A673 (cell line): Measurements from ENCODE around the gene ARPP19. TPM values are rescaled to one million over a fixed set of nuclear protein-coding genes. Genes with fewer than 3 reads are reported as not detected.
"Not testable (repeated sequence)": the region's sequence is repeated elsewhere in the genome, so short reads cannot be mapped to it uniquely, and the experiment has no call there.

Experiments
- BruUV-seq: library from RNA; stranded (reverse); fragments of 400-500 nt; replicated peaks from 2 replicates; lab custom pipeline; 2021; lab: Mats Ljungman, UMichigan
- CTCF ChIA-PET: fragments of 300-600 bp; sonication (Branson Sonifier 250); formaldehyde crosslinking; loops from one replicate; lab custom pipeline; 2022; ENCODE audit warnings: antibody characterized with exemption; lab: Charles Lee
- POLR2A ChIA-PET: fragments of 300-600 bp; sonication (Branson Sonifier 250); formaldehyde crosslinking; loops from one replicate; lab custom pipeline; 2022; ENCODE audit warnings: antibody characterized with exemption; ENCODE audit not compliant: low non-redundant PET; lab: Charles Lee
- DNase-seq: peaks from one replicate; pipeline ENCODE4 v3.0.0-alpha.2; 2015; ENCODE audit warnings: low spot score
- H3K27ac ChIP-seq: fragments of 200-600 bp; sonication (generic); 2 replicates; pipeline ENCODE4 v1.5.1; 2016; ENCODE audit warnings: mixed run types, low read depth, mild to moderate bottlenecking, mixed read lengths, antibody characterized with exemption, low read length; ENCODE audit not compliant: poor library complexity, severe bottlenecking
- H3K27me3 ChIP-seq: fragments of 200-600 bp; sonication (generic); replicated peaks from 2 replicates; pipeline ENCODE4 v1.6.1; 2017; ENCODE audit warnings: mixed run types, low read depth, mild to moderate bottlenecking, mixed read lengths, antibody characterized with exemption, low read length; ENCODE audit not compliant: insufficient read depth, poor library complexity
- H3K36me3 ChIP-seq: fragments of 200-600 bp; sonication (generic); 2 replicates; pipeline ENCODE4 v1.6.1; 2016; ENCODE audit warnings: mixed run types, mild to moderate bottlenecking, mixed read lengths, antibody characterized with exemption, low read length; ENCODE audit not compliant: insufficient read depth, poor library complexity, severe bottlenecking
- H3K4me1 ChIP-seq: fragments of 200-600 bp; sonication (generic); 2 replicates; pipeline ENCODE4 v1.6.1; 2017; ENCODE audit warnings: mixed run types, mild to moderate bottlenecking, mixed read lengths, antibody characterized with exemption, low read length; ENCODE audit not compliant: insufficient read depth, poor library complexity, severe bottlenecking
- H3K4me3 ChIP-seq: fragments of 200-600 bp; sonication (generic); 2 replicates; pipeline ENCODE4 v1.5.1; 2016; ENCODE audit warnings: low read depth, mixed run types, mild to moderate bottlenecking, mixed read lengths, low read length; ENCODE audit not compliant: poor library complexity, severe bottlenecking
- H3K9me3 ChIP-seq: fragments of 200-600 bp; sonication (generic); 2 replicates; pipeline ENCODE4 v1.6.1; 2016; ENCODE audit warnings: mixed run types, low read depth, mild to moderate bottlenecking, mixed read lengths, antibody characterized with exemption, low read length; ENCODE audit not compliant: poor library complexity, severe bottlenecking
- EZH2 ChIP-seq: fragments of 200-600 bp; sonication (generic); IDR thresholded peaks from 2 replicates; pipeline ENCODE4 v1.6.1; 2017; ENCODE audit warnings: borderline replicate concordance, low read depth, mild to moderate bottlenecking, mixed read lengths, antibody characterized with exemption, low read length; ENCODE audit not compliant: poor library complexity, severe bottlenecking
- intact Hi-C: fragments of 100-400 bp; cut with micrococcal nuclease; formaldehyde crosslinking; loops from one replicate; pipeline ENCODE4 v1.10.0; 2022; ENCODE audit not compliant: unreplicated experiment
- total RNA-seq: library from RNA; stranded (reverse); gene quantifications from 2 replicates; pipeline ENCODE4 v1.2.3, GENCODE V29; 2021
- TF ChIP-seq, protein P1 (sequence below): fragments of 300-800, 200-600 bp; sonication (generic); conservative IDR thresholded peaks from 2 replicates; pipeline ENCODE4 v1.5.1; 2017; ENCODE audit warnings: low read depth, mild to moderate bottlenecking, antibody characterized with exemption, low read length, moderate library complexity, mixed read lengths

Gene ARPP19
- total RNA-seq, 1 experiment from 2014 or later = 186 TPM

DNA sequence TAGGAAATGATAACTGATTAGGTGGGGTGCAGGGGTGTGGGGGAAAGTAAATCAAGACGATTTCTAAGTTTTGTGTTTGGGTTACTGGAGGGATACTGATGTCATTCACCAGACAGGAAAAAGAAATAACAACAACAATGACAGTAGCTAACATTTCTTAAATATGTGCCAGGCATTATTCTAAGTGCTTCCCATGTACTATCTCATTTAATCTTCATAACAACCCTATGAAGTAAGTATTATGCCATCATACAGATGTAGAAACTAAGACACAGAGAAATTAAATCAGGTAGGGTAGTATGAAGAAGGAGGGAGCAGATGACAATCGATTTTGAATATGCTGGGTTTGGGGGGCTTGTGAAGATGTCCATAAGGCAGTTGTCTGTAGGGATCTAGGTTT, 53.5 kb downstream of the ARPP19 start:
- peaks cover 8% of the 10 kb centered on the region for H3K4me1 ChIP-seq
- intact Hi-C loops = no loop called here
- no peak overlapping the region for H3K27ac ChIP-seq
- DNase-seq = no peak
- ChIA-PET POLR2A (no interaction called here), CTCF (no interaction called here)
- no peaks in the 10 kb centered on the region for H3K27me3 ChIP-seq
- no TSS peak for BruUV-seq
- TF ChIP-seq EZH2 = no peak
- TF ChIP-seq, protein P1, sequence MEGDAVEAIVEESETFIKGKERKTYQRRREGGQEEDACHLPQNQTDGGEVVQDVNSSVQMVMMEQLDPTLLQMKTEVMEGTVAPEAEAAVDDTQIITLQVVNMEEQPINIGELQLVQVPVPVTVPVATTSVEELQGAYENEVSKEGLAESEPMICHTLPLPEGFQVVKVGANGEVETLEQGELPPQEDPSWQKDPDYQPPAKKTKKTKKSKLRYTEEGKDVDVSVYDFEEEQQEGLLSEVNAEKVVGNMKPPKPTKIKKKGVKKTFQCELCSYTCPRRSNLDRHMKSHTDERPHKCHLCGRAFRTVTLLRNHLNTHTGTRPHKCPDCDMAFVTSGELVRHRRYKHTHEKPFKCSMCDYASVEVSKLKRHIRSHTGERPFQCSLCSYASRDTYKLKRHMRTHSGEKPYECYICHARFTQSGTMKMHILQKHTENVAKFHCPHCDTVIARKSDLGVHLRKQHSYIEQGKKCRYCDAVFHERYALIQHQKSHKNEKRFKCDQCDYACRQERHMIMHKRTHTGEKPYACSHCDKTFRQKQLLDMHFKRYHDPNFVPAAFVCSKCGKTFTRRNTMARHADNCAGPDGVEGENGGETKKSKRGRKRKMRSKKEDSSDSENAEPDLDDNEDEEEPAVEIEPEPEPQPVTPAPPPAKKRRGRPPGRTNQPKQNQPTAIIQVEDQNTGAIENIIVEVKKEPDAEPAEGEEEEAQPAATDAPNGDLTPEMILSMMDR = no peak
- no peaks in the 10 kb centered on the region for H3K9me3 ChIP-seq
- H3K4me3 ChIP-seq = no peak overlapping the region
- H3K36me3 ChIP-seq = no peaks in the 10 kb centered on the region

DNA sequence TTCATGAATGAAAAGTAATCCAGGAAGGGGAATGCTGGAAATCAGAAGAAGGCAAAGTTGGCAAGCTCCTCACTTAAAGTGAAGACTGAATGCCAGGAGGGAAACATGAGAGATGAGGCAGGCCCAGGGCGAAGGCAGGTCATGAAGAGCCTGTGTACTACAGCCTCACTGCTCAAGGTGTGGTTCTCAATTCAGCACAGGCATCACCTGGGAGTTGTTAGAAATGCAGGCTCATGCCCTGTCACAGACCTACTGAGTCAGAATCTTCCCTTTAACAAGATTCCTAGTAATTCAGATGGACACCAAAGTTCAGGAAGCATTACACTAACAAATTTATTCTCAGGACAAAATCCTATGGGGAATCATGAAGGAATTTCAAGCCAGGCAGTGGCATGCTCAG, 54.3 kb downstream of the ARPP19 start:
- intact Hi-C loops = no loop called here
- ChIA-PET CTCF (no interaction called here), POLR2A (no interaction called here)
- Histone ChIP-seq H3K4me3 (no peak overlapping the region), H3K27ac (no peak overlapping the region), H3K36me3 (no peaks in the 10 kb centered on the region), H3K4me1 (peaks cover 8% of the 10 kb centered on the region), H3K27me3 (no peaks in the 10 kb centered on the region), H3K9me3 (no peaks in the 10 kb centered on the region)
- TF ChIP-seq EZH2 = no peak
- TF ChIP-seq, protein P1 = no peak
- no TSS peak for BruUV-seq
- no peak for DNase-seq

DNA sequence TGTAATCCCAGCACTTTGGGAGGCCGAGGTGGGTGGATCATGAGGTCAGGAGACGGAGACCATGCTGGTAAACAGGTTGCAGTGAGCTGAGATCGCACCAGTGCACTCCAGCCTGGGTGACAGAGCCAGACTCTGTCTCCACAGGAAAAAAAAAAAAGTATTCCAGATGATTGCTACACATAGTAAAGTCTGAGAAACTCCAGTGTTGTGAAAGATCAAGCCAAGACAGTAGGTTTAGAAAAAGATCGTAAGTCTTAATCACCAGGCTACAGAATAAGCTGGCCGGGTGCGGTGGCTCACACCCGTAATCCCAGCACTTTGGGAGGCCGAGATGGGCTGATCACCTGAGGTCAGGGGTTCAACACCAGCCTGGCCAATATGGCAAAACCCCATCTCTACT, 56.0 kb downstream of the ARPP19 start:
- H3K36me3 ChIP-seq, H3K27ac ChIP-seq, H3K4me1 ChIP-seq, H3K4me3 ChIP-seq, DNase-seq, BruUV-seq, H3K27me3 ChIP-seq, intact Hi-C loops, H3K9me3 ChIP-seq, CTCF ChIA-PET, POLR2A ChIA-PET: not testable (repeated sequence)

DNA sequence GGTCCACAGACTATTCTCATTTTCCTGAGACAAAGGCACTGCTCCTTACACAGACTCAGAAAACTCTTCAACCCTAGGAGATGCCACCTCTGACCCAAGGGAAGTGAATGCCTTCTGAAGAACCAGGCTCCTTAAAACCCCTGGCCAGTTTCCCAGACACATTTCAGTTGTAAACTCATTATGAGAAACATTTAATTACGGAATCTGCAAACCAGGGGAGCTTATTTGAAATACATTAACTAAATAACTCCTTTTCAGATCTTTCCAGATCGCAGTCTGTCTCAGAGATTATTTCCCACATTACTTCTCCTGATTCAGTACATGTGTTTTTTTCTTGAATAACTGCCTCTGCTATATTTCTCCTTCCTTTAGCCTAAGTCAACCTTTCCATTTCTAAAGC, 57.7 kb downstream of the ARPP19 start:
- H3K4me3 ChIP-seq = no peak overlapping the region
- no peak overlapping the region for H3K27ac ChIP-seq
- H3K27me3 ChIP-seq = no peaks in the 10 kb centered on the region
- ChIA-PET POLR2A (no interaction called here), CTCF (no interaction called here)
- DNase-seq = peak; percentile 22
- BruUV-seq = no TSS peak
- intact Hi-C loops = no loop called here
- H3K9me3 ChIP-seq = no peaks in the 10 kb centered on the region
- H3K4me1 ChIP-seq = peaks cover 8% of the 10 kb centered on the region
- TF ChIP-seq, protein P1 = no peak
- no peak for TF ChIP-seq EZH2
- no peaks in the 10 kb centered on the region for H3K36me3 ChIP-seq
